Prostate gland (tissue), 2 donors: ENCODE measurements around the gene ADGRF4.

Source experiments
- CTCF ChIP-seq, 4 experiments: fragments of 200-600 bp in 2 of 4; fragments of 450-650 bp in 2 of 4; sonication (generic) in 2 of 4; IDR thresholded peaks; 1 replicate in 3 of 4; 2 replicates in 1 of 4; pipeline ENCODE4 v1.5.1; 2016 to 2019; ENCODE audit warnings: antibody characterized with exemption in 4 of 4, mild to moderate bottlenecking in 2 of 4, moderate library complexity in 2 of 4
- POLR2A ChIP-seq: fragments of 450-650 bp; IDR thresholded peaks from one replicate; pipeline ENCODE4 v1.6.1; 2016; ENCODE audit warnings: antibody characterized with exemption, mild to moderate bottlenecking
- POLR2AphosphoS5 ChIP-seq: sonication (generic); formaldehyde crosslinking; IDR thresholded peaks from one replicate; pipeline ENCODE4 v1.6.1; 2017; ENCODE audit warnings: antibody characterized with exemption

- TF ChIP-seq POLR2AphosphoS5 (no peak), CTCF (IDR thresholded peaks at IDR 0.05) (no peak), POLR2A (no peak)
These were observed 44.7 kb upstream of the ADGRF4 start for GRCh38 chr6:47653706-47654105.
